Skin of body (tissue), 2 donors: ENCODE results near the gene C19orf47. TPM values are rescaled to one million over a fixed set of nuclear protein-coding genes. Genes with fewer than 3 reads are reported as not detected.

ENCODE experiments used
- DNase-seq: peaks from one replicate; lab custom pipeline; 2025; lab: John Stamatoyannopoulos, UW
- total RNA-seq: library from RNA; depleted of rRNA; stranded (reverse); fragments of >200 nt; gene quantifications from one replicate; pipeline ENCODE4 v1.2.3, GENCODE V29; 2014

C19orf47 gene
- total RNA-seq: 8.2 TPM

GRCh38 chr19:40348125-40348913, at the start of gene C19orf47, which contains the start of gene PLD3:
Gene C19orf47, minus strand, starts transcription at chr19:40348397. Its CDS starts 6,540 bp downstream, at chr19:40341857.
Gene PLD3, plus strand, starts transcription at chr19:40348695. Its CDS starts 17,789 bp downstream, at chr19:40366484.
- peak; percentile 99 for DNase-seq

GRCh38 chr19:40397568-40397906, 49.3 kb upstream of the C19orf47 start:
- no peak for DNase-seq

DNA sequence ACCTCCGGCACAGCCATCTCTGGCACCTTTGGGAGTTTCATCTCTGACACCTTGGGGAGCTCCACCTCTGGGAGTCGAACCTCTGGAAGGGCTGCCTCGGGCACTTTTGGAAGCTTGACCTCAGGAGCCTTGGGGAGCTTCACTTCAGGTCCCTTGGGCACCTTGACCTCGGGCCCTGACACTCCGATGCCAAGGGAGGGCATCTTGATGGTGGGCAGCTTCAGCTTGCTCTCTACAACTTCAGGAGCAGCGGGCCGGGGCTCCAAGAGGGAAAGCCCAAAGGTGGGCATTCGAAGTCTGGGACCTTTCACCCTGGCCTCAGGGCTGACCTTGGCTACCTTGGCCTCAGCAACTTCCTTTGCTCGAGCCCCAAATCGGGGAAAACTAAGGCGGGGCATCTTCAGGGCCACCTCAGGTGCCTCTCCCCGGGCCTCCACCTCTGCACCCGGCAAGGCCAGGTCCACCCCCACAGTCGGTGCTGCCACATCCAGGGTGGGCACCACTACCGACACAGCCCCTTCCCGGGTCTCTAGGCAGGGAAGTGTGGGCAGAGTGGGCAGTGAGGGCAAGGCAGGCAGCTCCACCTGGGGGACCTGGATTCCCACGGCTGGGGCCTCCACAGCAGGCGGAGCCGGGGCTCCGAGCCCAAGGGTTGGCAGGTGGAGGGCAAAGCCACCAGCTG, 48.8 kb upstream of the C19orf47 start:
- no peak for DNase-seq

- DNase-seq: no peak
These were observed 47.8 kb upstream of the C19orf47 start for GRCh38 chr19:40395956-40396355.

- no peak for DNase-seq
These were observed 46.6 kb upstream of the C19orf47 start for GRCh38 chr19:40394816-40395210.

GRCh38 chr19:40393894-40394815, 46.0 kb upstream of the C19orf47 start:
- no peak for DNase-seq

- no peak for DNase-seq
These were observed 44.8 kb upstream of the C19orf47 start for GRCh38 chr19:40392894-40393517.

DNA sequence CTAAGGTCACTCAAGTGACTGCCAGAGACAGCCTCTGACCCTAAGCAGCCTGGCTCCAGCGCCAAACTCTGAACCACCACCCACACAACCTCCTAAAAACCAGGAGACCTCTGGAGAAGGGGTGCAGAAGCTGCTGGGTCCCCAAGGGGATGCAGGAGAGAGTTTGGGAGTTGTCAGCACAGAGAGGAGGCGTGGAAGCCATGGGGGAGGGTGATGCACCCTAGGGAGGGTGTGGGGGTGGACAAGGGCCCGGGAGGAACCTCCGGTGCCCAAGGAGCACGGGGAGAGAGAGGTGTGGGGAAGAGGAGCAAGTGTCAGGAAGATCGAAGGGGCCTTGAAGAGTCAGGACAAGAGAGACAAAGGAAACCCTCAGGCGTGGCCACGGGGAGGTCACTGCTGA, 43.9 kb upstream of the C19orf47 start:
- DNase-seq: no peak

- no peak for DNase-seq
These were observed 42.0 kb upstream of the C19orf47 start, which contains the start of gene HIPK4 for GRCh38 chr19:40390084-40390742. Gene HIPK4, minus strand, starts transcription at chr19:40390181. Its CDS starts 279 bp downstream, at chr19:40389902.

DNA sequence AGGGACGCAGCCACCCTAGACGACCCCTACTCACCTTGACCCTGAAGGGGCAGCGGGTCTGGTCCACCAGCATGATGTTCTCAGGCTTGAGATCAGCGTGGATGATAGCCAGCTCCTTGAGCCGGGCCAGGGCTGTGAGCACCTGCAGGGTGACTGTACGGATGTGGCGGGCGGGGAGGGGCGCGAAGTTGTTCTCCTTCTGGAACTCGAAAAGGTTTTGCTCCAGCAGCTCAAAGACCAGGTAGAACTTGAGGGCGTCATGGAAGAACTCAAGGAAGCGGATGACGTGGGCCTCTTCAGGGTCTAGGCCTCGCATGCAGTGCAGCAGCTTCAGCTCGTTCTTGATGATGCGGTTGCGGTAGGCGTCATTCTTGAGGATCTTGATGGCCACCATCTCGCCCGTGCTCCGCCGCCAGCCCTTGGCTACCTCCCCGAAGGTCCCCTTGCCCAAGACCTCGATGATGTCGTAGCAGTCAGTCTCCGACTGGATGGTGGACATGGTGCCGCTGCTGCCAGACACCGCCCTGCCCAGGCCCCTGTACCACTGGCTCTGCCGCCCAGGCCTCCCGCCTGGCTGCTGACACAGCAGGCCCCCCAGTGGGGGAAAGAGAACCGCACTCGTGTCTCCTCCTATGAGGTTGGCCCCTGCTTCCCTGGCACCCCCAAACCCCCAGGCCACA, 41.3 kb upstream of the C19orf47 start:
- DNase-seq: no peak

DNA sequence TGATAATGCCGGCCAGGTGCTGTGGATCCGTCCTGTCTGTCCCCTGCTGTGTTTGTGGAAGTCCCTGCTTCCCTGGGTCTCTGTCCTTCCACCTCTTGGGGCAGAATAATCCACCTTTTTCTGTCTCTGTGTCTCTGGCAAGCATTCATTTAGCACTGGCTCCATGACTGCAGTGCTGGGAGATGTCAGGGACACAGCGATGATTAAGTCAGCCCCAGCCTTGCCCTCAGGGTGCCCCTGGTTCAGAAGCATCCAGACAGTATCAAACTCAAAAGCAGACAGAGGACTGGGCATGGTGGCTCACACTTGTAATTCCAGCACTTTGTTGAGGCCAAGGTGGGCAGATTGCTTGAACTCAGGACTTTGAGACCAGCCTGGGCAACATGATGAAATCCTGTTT, 40.3 kb upstream of the C19orf47 start:
- no peak for DNase-seq

- DNase-seq: no peak
These were observed 39.0 kb upstream of the C19orf47 start for GRCh38 chr19:40387155-40387554.

DNA sequence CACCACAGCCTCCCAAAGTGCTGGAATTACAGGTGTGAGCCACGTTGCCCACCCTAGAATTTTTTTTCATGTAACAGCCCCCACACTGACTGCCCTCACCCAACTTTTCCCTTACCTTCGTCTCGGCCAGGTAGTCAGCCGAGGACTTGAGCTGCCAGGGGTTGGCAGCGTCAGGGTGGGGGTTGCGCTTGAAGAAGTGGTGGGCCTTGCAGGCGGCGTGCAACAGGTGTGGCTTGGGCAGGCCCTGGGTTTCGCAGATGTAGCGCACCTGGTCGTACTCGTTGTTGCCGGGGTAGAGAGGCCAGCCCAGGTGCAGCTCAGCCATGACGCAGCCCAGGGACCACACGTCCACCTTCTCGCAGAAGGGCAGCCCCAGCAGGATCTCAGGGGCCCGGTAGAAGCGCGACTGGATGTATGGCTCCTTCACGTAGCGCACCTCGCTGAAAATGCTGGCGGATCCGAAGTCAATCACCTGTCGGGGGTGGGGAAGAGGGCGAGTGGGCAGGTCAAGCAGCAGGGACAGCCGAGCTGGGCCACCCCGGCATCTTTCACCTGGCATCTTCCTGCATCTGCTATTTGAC, 35.6 kb upstream of the C19orf47 start:
- DNase-seq: no peak

DNA sequence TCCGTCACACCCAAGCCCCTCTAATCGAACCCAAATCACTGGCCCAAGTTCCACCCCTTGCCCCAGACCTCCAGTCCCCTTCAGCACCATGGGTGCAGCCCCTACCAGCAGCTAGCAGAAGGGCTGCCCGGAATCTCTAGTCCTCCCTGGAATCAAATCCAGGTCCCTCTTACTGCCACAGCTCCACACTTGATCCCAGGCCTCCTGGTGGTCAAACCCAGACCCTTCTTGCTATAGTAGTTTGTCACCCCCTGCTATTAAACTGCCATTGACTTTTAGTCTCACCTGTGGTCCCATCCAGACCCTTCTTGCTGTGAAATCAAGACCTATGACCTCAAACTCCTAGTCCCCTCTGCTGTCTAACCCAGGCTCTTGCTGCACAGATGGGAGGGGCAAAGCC, 33.1 kb upstream of the C19orf47 start:
- DNase-seq: no peak

- DNase-seq: no peak
These were observed 32.2 kb upstream of the C19orf47 start for GRCh38 chr19:40380199-40381037.

DNA sequence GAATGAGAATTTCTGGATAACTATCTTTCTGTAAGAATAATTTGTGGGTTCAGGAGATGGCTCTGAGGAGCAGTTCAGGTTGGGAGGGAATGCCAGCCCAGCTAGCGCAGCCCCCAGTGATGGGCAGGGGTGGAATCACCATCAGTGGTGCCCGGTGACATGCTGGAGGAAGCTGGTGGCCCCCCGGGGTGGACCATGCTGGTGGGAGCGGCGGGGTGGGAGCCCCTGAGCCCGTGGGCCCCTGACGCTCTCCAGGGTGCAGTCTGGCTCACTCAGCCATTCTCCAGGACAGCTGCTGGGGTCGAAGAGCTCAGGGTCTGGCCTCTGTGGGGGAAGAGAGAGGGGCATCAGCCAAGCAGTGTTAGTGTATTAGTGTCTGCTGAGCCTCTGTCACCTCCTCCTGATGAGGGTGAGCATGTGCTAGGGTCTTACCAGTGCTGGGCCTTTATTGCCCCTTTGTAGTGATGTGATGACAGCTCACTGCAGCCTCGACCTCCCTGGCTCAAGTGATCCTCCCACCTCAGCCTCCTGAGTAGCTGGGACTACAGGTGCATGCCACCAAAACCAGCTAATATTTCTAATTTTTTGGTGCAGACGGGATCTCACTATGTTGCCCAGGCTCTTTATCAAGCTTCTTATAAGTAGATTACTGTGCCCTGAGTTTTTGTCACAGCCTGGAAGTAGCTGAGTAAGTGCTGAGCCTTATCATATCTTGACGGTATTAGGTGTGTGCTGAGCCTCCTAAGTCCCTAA, 31.4 kb upstream of the C19orf47 start:
- DNase-seq: no peak

GRCh38 chr19:40378509-40378908, 30.3 kb upstream of the C19orf47 start:
- no peak for DNase-seq

DNA sequence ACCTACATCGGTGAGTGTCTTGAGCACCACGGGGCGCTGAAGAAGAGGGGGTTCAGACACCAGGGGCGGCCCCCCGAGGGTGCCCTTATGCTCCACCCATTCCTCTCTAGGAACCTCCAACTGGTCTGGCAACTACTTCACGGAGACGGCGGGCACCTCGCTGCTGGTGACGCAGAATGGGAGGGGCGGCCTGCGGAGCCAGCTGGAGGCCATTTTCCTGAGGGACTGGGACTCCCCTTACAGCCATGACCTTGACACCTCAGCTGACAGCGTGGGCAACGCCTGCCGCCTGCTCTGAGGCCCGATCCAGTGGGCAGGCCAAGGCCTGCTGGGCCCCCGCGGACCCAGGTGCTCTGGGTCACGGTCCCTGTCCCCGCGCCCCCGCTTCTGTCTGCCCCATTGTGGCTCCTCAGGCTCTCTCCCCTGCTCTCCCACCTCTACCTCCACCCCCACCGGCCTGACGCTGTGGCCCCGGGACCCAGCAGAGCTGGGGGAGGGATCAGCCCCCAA, 29.7 kb upstream of the C19orf47 start:
- no peak for DNase-seq
